HepG2 (cell line): Measurements from ENCODE around the gene TRPC1. TPM values are rescaled to one million over a fixed set of nuclear protein-coding genes. Genes with fewer than 3 reads are reported as not detected.

Source experiments
- ATF7 ChIP-seq, 2 experiments: fragments of 450-650 bp in 1 of 2; sonication (generic) in 1 of 2; formaldehyde crosslinking in 1 of 2; IDR thresholded peaks; 2 replicates each; pipeline versions ENCODE4 v1.4.0 to v1.6.1; 2016 to 2020; ENCODE audit warnings: antibody characterized with exemption in 1 of 2, mild to moderate bottlenecking in 1 of 2, missing genetic modification reagents in 1 of 2
- BCLAF1 ChIP-seq: fragments of 450-650 bp; IDR thresholded peaks from 2 replicates; pipeline ENCODE4 v1.6.1; 2017; ENCODE audit warnings: mild to moderate bottlenecking
- TCF12 ChIP-seq, 2 experiments: fragments of 450-650 bp in 1 of 2; sonication (generic) in 1 of 2; formaldehyde crosslinking in 1 of 2; IDR thresholded peaks; 2 replicates each; pipeline versions ENCODE4 v1.6.1 to v1.8.0; 2017 to 2022; ENCODE audit warnings: antibody characterized with exemption in 1 of 2, mild to moderate bottlenecking in 1 of 2, missing genetic modification reagents in 1 of 2, moderate library complexity in 1 of 2
- ZNF207 ChIP-seq: fragments of 450-650 bp; IDR thresholded peaks from 2 replicates; pipeline ENCODE4 v1.6.1; 2016; ENCODE audit warnings: antibody characterized with exemption, borderline replicate concordance
- ZNF318 ChIP-seq: sonication (generic); formaldehyde crosslinking; IDR thresholded peaks from 2 replicates; pipeline ENCODE4 v1.4.0; 2020; ENCODE audit warnings: mild to moderate bottlenecking, missing genetic modification reagents
- ZSCAN20 ChIP-seq: sonication (generic); formaldehyde crosslinking; IDR thresholded peaks from 2 replicates; pipeline ENCODE4 v1.4.0; 2020; ENCODE audit warnings: missing genetic modification reagents, mild to moderate bottlenecking, borderline replicate concordance
- polyA plus RNA-seq, 8 experiments: library from polyadenylated mRNA; depleted of rRNA in 3 of 8; stranded (reverse) in 7 of 8; unstranded in 1 of 8; fragments of >200 nt; fragmentation: Illumina TruSeq in 4 of 8; extraction: Trizol in 4 of 8; gene quantifications; 2 replicates each; pipeline versions ENCODE4 v1.2.1 to v1.2.3, GENCODE V29; 2011 to 2016; ENCODE audit warnings: low read depth in 4 of 8, missing spikeins in 1 of 8, mixed read lengths in 1 of 8; ENCODE audit not compliant: insufficient read depth in 1 of 8
- total RNA-seq, 5 experiments: library from RNA; depleted of rRNA; stranded (reverse); fragments of >200 nt; fragmentation: Illumina TruSeq; extraction: Trizol; gene quantifications; 2 replicates each; pipeline ENCODE4 v1.2.3, GENCODE V29; 2016; ENCODE audit warnings: low read depth in 1 of 5
- TF ChIP-seq, protein P1 (sequence below): sonication (generic); formaldehyde crosslinking; IDR thresholded peaks from 2 replicates; pipeline ENCODE4 v1.9.0; 2021; ENCODE audit warnings: missing genetic modification reagents, borderline replicate concordance
- TF ChIP-seq, protein P2 (sequence below): sonication (generic); formaldehyde crosslinking; IDR thresholded peaks from 2 replicates; pipeline ENCODE4 v1.4.0; 2020; ENCODE audit warnings: missing genetic modification reagents, low read depth, mild to moderate bottlenecking, borderline replicate concordance

The TRPC1 gene
- total and polyA plus RNA-seq, 2 of the 13 experiments (the other 11 are each of a cell fraction or from before 2014, with no cell fraction given): 10.8 to 13.1 TPM

DNA sequence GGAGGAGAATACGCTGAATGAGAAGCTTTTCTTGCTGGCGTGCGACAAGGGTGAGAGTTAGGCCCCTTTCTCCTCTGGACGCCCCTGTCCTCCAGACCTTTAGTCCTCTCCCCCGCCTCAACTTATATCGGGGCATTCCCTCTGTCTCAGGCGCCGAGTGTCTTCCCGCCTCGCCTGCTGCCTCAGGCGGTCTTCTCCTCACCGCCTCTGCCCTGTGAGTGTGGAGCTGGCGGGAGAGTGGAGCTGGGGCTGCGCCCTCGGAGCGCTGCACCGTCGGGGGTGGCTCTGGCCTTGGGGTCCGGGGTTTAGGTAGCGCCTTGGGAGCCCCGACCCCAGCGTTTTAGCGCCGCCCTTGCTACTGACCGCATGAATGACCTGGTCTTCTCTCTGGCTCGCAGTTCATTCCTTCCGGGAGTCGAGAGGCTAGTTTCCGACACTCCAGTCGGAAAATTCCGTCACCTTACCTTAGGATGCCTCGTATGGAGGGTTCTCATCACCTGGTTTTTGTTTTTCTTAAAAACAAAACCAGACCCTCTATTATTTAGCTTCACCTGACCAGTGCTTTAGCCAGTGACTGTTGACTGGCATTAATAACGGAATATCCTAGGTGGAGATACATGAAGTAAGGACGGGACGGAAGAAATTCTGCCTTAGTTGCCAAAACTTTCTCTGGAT is 985 bp downstream of the TRPC1 start (continued):
- TF ChIP-seq ZNF318 (CRISPR knock-in tag) (no peak), TCF12 (IDR thresholded peaks at IDR 0.05) (no peak), TCF12 (CRISPR knock-in tag; IDR thresholded peaks at IDR 0.05) (no peak), ZNF207 (no peak), ATF7 (IDR thresholded peaks at IDR 0.05) (no peak), ATF7 (CRISPR knock-in tag; IDR thresholded peaks at IDR 0.05) (no peak), ZSCAN20 (CRISPR knock-in tag) (no peak), BCLAF1 (no peak)
- TF ChIP-seq, protein P1, sequence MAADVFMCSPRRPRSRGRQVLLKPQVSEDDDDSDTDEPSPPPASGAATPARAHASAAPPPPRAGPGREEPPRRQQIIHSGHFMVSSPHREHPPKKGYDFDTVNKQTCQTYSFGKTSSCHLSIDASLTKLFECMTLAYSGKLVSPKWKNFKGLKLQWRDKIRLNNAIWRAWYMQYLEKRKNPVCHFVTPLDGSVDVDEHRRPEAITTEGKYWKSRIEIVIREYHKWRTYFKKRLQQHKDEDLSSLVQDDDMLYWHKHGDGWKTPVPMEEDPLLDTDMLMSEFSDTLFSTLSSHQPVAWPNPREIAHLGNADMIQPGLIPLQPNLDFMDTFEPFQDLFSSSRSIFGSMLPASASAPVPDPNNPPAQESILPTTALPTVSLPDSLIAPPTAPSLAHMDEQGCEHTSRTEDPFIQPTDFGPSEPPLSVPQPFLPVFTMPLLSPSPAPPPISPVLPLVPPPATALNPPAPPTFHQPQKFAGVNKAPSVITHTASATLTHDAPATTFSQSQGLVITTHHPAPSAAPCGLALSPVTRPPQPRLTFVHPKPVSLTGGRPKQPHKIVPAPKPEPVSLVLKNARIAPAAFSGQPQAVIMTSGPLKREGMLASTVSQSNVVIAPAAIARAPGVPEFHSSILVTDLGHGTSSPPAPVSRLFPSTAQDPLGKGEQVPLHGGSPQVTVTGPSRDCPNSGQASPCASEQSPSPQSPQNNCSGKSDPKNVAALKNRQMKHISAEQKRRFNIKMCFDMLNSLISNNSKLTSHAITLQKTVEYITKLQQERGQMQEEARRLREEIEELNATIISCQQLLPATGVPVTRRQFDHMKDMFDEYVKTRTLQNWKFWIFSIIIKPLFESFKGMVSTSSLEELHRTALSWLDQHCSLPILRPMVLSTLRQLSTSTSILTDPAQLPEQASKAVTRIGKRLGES (CRISPR knock-in tag): no peak
- TF ChIP-seq, protein P2, sequence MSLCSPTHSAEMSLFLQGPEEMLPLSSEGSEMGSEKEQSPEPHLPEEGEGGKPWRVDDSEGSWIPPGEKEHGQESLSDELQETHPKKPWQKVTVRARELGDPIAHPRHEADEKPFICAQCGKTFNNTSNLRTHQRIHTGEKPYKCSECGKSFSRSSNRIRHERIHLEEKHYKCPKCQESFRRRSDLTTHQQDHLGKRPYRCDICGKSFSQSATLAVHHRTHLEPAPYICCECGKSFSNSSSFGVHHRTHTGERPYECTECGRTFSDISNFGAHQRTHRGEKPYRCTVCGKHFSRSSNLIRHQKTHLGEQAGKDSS (CRISPR knock-in tag): no peak
